NCI-H2107 (cell line): ENCODE results near the gene MAP3K8.
"Not testable (repeated sequence)": the region's sequence is repeated elsewhere in the genome, so short reads cannot be mapped to it uniquely, and the experiment has no call there.

Source experiments
- DNase-seq: peaks from one replicate; lab custom pipeline; 2025; lab: John Stamatoyannopoulos, UW

MAP3K8 gene

DNA sequence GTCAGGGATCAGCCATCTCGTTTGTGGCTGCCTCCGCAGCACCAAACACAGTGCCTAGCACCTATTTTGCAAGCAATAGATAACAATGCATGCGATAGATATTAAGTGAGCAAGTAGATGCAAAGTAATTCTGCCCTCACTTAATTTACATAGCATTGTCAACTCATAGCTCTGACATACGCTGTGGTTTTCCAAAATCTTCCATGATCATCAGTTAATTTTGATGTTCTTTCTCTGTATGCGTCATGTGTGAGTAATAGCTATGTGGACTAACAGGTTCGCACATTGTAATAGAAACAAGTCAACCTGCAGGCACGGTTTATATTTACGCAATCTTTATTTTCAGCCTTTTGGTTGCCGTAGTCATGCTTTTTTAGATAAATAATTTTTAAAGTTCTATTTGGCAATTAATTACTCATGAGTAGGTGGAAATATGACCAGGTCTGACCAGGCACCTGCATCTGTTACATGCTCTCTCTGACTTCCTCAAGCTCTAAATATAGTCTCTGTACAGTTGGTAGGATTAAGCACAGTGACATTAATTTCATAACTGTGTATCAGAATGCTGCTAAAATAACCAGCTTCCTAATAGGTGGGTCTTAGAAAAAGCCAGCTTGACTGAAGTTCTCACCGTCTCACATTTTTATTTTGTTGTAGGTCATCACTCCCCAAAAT, 13.3 kb downstream of the MAP3K8 start:
- no peak for DNase-seq

DNA sequence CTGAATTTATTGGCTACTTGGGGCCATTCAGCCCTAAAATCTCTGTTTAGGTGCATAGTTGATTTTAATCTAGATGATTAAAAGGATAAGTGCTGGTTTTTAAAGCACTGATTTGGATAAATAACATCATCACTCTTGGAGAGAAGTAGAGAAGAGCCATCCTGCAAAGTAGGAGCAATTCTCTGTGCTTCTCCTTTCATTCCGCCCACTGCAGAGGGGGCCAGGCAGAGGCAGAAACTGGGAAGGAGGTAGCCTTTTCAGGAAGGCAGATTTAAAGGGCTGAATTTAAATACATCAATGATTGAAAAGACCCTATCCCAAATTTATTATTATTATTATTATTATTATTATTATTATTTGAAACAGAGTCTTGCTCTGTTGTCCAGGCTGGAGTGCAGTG, 14.1 kb downstream of the MAP3K8 start:
- DNase-seq: no peak

DNA sequence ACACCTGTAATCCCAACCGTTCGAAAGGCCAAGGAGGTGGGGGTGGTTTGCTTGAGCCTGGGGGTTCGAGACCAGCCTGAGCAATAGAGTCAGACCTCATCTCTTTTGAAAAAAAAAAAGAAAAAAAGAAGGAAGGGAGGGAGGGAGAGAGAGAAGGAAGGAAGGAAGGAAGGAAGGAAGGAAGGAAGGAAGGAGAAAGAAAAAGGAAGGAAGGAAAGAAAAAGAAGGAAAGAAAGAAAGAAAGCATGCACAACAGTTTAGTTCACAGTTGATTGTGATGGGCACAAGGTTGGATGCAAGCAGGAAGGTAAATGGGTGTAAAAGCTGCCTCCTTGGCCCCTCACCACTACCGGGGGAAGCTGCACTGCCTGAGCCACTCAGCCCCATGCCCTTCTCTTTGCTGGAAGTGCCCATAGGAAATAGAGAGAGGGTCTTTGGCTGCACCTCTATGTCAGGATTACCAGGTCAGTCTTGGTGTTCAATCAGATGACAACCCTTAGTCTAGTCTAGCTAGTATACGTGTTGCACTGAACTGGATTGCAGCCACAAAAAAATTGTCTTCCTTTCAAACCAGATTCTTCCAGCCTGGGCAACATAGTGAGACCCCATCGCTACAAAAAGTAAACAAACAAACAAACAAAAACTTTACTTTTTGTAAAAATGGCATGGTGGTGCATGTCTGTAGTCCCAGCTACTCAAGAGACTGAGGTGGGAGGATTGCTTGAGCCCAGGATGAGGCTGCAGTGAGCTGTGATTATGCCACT, 20.0 kb downstream of the MAP3K8 start:
- no peak for DNase-seq

DNA sequence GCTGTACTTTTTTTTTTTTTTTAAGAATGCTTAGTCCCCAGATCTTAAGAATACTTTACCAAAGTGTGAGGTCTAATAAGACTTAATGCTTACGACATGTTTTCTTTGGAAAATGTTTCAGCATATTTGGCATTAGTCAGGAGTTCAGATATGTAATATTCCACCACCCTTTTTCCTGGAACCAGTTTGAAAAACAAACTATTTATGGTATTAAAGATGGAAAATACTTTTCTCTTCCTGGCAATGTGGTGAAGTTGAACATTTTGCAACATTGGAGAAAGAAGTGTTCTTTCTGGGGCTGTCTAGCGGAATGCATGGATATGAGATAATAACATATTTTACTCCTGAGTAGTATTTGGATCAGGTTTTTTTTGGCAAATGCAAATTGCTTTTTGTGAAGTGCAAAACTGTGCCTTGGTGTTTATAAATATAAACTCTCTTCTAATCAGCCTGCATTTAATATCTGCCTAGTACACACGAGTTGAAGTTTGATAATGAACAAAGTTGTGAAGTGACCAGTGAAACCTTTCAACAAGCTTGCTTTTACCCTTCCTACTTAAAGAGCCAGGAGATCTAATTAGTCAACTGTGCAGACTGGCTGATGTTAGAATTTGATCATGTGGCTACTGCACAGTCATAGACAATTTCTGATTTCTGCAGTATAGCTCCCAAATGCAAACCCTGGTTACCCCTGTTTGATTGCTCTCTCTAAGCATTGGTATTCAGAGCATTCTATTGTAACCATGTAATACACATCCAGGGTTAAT, 20.9 kb downstream of the MAP3K8 start:
- DNase-seq: no peak

DNA sequence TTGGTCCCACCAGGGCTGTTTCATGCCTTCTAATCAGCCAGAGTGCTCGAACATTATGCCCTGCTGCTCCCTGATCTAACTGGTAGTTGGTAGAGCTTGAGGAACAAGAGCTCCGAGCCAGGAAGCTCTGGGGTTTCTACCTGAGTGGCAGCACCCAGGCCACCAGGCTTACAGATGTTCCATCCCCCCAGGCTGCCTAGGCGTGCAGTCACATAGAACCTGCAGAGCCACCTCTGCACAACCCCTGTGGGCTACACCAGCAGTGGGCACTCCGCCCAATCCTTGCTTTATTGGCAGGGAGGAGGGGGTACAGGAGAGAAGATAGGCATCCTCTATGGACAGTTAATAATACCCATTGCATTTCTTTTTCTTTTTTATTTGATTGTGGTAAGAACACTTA, 21.8 kb downstream of the MAP3K8 start:
- no peak for DNase-seq

DNA sequence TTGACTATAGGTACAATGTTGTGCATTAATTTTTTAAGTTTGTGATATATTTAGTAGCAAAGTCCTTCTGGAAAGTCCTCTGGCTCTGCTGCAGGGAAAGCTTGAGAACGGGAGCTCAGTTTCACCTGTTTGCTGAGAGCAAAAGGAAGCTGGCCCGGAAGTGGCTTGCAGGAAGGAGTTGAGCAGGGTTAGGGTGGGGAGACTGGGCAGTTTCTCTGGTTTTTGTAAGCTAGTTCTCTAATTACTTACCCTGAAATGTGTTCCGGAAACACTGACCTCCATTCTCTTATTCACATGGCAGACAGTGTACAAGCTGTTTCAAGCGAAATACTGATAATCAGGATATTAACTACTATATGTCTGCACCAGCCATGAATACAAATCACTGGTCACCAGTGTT, 22.3 kb downstream of the MAP3K8 start:
- DNase-seq: no peak

DNA sequence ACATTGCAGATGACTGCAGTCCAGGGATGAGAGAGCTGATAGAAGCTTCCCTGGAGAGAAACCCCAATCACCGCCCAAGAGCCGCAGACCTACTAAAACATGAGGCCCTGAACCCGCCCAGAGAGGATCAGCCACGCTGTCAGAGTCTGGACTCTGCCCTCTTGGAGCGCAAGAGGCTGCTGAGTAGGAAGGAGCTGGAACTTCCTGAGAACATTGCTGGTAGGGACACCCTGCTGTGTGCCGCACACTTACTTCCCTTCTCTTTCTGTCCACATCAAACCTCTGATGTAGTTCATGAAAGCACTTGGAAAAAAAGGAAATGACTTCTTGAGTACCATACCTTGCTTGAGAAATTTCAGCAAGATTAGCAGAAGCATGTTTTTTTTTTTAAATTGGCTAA, 25.3 kb downstream of the MAP3K8 start:
- no peak for DNase-seq

DNA sequence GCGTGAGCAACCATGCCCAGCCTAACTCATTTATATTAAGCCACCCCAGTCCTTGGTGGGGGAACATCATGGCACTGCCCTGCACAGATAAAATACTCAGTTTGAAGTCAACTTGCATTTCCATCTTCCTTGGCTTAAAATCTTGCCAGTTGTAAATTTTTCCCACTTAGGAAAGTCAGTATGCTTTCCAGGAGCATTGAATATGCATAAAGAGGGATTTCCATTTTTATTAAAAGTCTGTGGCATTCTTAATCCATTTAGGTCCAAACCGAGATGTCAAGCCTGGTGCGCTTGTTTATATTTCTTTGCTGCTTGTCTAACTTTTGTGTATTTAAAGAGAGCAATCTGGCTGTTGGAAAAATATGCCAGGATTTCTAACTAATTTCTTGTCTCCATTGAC, 26.1 kb downstream of the MAP3K8 start:
- no peak for DNase-seq

DNA sequence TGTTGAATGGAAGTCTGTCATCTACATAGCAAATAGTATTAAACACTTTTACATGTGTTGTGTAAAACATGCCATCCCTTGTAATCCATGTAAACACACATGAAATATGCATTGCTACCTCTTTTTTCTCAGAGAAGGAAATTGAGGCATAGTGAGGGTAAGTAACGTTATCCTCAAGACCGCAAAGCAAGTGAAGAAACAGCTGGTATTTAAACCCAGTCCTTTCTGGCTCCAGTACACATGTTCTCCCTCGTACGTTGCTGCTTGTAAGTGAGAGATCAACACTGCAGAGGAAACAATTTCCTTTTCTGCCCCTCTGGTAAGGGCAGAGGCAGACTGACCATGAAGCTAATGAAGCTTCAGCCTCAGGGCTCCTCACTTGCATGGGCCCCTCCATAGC, 28.5 kb downstream of the MAP3K8 start:
- DNase-seq: no peak

DNA sequence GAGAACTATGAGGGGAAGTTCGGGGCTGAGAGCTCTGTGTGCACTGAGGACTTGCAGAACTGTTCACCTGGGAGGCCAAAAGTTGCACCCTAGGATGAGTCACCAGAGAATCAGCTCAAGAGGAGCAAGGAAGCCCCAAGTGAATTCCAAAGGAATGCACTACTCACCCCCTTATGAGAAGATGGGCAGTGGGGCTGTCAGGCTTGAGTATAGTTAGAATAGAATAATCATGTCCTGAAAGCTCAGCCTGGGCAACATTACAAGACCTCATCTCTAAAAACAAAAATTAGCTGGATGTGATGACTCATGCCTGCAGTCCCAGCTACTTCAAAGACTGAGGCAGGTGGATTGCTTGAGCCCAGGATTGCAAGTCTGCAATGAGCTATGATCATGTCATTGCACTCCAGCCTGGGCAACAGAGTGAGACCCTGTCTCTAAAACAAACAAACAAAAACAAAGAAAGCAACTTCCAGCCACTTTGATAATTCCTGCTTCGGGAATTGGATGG, 30.0 kb downstream of the MAP3K8 start:
- no peak for DNase-seq

DNA sequence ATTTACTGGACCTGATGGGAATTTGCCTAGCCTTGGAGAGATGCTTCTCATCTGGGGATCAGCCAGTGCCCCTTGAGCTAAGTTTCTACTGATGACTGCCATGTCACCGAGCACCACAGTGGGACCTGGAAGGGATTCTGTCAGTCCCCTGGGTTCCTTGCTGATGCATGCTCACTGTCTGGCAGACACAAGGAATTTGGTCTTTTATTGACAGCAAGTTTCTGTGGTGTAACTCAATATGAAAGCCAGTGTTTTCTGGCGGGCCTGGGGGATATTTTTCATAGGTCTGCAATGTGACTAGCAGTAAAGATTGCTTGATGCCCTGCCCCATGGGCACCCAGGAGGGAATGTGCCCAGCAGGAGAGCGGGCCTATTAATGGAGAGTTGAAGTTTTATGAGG, 30.7 kb downstream of the MAP3K8 start:
- DNase-seq: no peak

DNA sequence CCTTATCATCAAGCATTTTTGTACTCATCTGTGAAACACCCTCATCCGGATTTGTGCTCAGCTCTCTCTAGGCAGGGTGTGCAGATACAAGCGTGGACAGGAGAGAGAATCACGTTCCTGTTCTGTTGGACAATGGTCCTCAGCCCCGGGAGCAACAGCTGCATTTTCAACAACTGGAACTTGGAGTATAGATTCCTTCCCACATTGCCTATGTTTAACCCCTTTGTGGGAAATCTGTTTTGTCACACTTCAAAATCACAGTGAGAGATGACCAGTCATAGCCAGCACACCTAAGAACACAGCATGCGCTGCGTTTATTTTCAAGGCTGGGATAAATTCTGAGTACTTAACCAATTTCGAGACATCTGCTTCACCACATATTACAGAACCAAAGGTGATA, 32.5 kb downstream of the MAP3K8 start:
- no peak for DNase-seq

DNA sequence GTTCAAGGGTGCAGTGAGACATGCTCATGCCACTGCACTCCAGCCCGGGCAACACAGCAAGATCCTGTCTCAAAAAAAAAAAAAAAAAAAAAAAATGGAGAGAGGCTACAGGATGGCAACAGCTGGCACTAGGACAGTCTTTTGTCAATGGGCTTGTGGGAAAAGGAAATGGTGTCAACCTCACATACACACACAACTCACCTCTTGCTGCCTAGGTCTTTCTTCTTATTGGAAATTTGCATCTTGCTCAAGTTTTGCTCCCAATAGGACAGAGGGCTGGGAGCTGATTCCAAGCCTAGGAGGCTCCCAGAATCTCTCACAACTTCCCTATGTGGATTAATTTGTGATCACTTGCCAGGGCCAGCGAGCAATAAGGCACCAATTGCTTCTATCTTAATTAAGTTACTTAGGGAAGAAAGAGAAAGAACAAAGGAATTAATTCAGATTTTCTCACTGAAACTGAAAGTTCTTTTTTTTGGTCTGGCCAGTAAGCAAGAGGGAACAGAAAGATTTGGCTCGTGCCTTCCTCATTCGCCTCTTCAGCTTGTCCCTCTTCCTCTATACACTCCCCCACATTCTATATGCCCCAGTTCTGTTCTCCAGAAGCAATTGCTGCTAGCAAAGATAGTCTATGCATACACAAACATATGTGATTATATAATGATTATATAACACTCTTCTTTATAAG, 33.8 kb downstream of the MAP3K8 start:
- DNase-seq: no peak

DNA sequence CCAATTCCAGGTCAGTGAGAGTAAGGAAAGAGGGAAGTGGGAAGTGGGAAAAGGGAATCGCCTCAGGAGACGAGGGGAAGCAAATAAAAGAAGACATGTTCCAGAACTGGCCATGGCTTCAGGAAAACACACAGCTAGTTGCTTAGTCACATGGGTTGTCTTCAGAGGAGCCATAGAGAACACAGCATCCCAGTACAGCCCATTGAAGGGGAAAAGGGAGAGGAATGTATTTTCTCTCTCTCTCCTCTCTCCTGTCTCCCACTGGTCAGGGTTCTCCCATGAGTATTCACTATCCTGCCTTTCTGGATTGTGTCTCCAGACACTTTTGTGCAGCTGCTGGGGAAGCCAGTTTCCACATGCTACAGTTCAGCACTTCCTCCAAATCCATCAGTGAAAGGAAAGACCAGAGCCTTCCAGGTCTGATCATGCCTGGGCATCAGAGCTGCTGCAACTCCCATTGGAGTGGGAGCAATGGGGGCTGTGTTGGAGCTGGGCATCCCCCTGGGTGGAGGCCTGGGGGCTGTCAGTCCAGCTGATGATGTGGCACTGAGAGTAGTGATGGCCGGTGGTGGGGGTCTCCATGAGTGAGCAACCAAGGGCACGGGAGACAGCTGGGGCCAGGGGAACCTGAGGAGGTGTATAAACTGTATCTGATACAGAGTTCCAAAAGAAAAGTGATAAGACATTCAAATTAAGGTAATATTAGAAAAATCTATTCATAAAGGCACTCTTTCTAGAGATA, 38.6 kb downstream of the MAP3K8 start:
- no peak for DNase-seq

DNA sequence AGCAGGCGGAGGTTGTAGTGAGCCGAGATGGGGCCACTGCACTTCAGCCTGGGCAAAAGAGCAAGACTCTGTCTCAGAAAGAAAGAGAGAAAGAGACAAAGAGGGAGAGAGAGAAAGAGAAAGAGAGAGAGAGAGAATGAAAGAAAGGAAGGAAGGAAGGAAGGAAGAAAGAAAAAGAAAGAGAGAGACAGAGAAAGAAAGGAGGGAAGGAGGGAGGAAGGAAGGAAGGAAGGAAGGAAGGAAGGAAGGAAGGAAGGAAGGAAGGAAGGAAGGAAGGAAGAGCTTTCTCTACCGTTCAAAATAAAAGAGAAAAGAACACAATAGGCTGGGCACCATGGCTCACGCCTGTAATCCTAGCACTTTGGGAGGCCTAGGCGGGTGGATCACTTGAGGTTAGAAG, 41.5 kb downstream of the MAP3K8 start:
- not testable (repeated sequence) for DNase-seq

DNA sequence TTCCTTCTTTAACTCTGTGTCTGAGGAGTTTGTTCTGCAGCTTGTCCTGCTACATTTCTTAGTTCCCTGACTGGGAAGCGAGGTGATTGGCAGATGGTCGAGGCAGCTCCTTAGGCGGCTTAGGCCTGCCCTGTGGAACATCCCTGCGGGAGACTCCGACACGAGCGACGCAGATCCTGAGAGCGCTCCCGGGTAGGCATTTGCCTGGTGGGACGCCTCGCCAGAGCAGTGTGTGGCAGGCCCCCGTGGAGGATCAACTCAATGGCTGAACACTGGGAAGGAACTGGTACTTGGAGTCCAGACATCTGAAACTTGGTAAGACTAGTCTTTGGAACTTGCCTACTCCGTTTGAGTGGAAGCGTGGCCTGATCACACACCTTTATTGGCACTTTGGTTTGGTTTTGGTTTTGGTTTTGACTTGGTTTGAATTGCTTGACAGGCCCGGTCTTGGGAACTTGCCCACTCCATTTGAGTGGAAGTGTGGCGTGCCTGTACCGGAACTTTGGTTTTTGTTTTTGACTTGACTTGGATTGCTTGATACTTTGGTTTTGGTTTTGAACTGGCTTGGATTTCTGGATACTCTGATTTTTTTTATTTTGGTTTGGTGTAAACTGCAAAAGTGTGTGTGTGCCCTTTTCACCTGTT, 42.6 kb downstream of the MAP3K8 start:
- DNase-seq: no peak

DNA sequence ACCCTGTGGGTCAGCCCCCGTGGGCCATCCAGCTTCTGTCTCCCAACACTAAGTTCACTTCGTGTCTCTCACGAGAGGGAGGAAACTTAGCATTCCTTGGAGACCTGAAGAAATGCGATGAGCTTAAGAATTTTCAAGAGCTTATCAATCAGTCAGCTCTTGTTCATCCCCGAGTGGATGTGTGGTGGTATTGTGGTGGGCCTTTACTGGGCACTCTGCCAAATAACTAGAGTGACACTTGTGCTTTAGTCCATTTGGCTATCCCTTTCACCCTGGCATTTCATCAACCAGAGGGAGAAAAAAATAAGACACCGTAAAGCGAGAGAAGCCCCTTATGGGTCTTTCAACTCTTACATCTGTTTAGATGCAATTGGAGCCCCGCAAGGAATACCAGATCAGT, 45.5 kb downstream of the MAP3K8 start:
- DNase-seq: not testable (repeated sequence)

DNA sequence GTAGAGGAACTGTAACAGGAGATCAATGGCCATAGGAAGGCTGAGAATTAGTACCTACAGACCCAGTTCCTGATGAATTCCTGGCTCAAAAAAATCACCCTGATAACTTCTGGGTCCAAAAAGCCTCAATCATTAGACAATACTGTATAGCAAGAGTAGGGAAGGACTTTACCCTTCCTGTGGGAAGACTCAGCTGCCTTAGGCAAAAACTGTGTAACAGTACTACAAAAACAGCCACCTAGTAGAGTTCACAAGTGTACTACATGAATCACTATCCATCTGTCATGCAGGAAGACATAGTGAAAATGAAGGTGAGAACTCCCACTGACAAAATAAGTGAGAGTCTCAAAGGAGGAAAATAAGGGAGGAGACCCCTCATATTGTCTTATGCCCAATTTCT, 47.6 kb downstream of the MAP3K8 start:
- no peak for DNase-seq

DNA sequence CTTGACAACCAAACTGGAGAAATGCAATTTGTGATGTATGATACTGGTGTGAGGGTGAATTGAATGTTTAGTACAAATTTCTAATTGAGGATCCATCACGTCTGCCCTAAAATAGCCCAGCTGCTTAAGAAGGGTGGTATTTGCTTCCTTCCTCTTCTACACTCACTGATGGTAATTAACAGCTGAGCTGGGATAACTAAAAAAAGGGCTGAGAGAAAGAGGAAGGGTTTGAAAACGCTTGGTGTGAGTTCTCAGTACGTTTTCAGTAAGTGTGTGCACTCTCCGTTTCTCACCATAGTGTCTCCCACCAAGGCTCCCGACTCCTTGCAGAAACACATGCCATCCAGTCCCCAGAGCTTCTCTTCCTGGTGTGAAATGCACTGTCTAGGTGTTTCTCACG, 54.3 kb downstream of the MAP3K8 start:
- no peak for DNase-seq

DNA sequence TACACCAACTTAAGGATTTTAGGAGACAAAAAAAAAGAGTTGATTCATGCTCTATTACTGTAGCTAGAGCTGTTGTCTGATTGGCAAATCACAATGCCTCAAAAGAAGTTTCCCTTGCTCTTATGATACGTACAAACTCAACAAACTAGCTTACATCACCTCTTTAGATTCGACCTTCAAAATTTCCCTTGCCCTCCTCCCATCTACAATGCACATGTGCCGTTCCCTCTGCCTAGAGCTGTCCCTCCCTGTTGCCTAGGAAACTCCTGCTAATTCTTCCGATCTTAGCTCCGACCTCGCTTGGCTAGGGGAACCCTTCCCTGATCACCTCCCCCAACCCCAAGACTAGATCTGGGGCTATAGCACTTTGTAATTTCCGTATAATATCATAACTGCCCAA, 55.4 kb downstream of the MAP3K8 start:
- no peak for DNase-seq
